Renal cortical epithelial cell (primary cell): ENCODE measurements around the gene PTGDS. TPM values are rescaled to one million over a fixed set of nuclear protein-coding genes. Genes with fewer than 3 reads are reported as not detected.
"Not testable (repeated sequence)": the region's sequence is repeated elsewhere in the genome, so short reads cannot be mapped to it uniquely, and the experiment has no call there.

Experiments
- DNase-seq: peaks from one replicate; pipeline ENCODE4 v3.0.0-alpha.2; 2011; ENCODE audit warnings: low read depth
- total RNA-seq: library from RNA; depleted of rRNA; stranded (reverse); fragments of >200 nt; gene quantifications from 2 replicates; pipeline ENCODE4 v1.2.3, GENCODE V29; 2014

PTGDS gene
- total RNA-seq, 1 donor from 2014 or later: 0.45 TPM

GRCh38 chr9:136990242-136990911, 13.1 kb downstream of the PTGDS start:
- no peak for DNase-seq

DNA sequence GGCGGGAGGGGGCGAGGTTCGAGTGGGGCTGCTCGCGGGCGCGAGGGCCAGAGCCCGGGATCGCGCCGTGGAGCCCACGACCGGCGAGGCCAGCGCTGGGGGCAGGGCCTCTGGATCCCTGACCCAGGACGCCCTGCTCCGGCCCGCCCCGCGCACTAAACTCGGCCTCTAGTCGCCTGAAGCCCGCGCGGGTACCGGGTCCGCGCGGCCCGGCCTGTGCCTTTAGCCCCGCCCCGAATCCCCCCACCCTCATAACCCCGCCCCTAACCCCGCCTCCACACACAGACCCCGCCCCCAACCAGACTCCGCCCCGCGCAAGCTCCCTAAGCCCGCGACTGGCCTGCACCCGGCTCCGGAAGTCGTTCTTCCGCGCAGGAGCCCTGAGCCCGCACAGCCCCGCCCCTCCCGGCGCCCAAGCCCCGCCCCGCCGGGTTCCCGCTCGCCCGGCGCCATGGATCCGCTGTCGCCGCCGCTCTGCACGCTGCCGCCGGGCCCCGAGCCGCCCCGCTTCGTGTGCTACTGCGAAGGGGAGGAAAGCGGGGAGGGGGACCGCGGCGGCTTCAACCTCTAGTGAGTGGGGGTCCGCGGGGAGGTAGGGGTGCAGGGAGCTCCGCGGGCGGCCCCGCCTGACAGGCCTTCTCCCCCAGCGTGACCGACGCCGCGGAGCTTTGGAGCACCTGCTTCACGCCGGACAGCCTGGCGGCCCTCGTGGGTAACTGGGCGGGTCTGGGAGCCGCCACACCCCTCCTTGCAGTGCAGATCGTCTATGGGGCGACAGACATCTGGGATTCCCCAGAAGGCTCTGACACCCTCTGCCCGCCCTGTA, 14.9 kb downstream of the PTGDS start, which contains the start of gene PAXX:
Gene PAXX (plus strand): TSS at position 430 of the 826 bp plus-strand sequence. CDS start 22 bp downstream, at position 452.
- peak; percentile 69 for DNase-seq

- DNase-seq: no peak
Observed at GRCh38 chr9:136992819-136993369, 15.6 kb downstream of the PTGDS start.

GRCh38 chr9:136994180-136994887, 17.0 kb downstream of the PTGDS start:
- no peak for DNase-seq

DNA sequence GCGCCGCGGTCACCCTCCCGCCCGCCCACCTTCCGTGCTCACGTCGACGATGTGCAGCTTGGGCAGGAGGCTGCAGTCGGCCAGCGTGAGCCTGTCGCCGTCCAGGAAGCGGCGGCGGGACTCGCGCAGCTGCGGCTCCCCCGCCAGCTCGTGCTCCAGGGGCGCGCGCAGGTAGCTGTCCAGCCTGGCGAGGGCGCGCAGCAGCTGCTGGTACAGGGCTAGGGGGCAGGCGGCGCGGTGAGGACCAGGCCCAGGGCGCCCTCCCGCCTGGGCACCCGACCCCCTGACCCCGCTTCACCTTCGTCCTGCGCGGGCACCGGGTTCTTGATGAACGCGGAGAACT, 17.6 kb downstream of the PTGDS start:
- DNase-seq: no peak

GRCh38 chr9:136995362-136995761, 18.1 kb downstream of the PTGDS start:
- DNase-seq: no peak

DNA sequence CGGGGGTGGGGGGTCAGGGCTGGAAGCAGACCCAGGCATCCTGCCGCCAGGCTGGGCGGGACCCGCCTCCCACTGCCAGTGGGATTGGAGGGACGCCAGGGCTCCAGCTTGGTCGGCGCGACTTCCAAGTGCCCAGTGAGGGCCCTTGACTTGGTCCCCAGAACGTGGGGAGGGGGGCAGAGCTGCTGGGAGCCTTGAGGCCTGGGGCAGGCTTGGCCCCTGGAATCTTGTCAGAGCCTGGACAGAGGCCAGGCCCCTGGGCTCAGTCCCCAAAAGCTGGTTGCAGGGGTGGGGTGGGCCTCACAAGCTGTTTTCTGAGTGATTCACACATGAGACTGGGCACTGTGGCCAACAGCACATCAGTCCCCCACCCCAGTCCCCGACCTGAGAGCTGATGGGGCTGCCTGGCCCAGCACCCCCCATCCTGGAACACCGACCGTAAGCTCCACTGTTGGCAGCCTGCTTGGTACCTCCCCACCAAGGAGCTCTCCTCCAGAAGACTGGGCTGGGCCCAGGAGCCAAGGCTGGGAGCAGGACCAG, 18.5 kb downstream of the PTGDS start:
- no peak for DNase-seq

- DNase-seq: no peak
Observed at GRCh38 chr9:136996361-136997292, 19.3 kb downstream of the PTGDS start, which contains the start of gene CLIC3. Gene CLIC3, minus strand, starts transcription at chr9:136996568. Its CDS starts 25 bp downstream, at chr9:136996543.

DNA sequence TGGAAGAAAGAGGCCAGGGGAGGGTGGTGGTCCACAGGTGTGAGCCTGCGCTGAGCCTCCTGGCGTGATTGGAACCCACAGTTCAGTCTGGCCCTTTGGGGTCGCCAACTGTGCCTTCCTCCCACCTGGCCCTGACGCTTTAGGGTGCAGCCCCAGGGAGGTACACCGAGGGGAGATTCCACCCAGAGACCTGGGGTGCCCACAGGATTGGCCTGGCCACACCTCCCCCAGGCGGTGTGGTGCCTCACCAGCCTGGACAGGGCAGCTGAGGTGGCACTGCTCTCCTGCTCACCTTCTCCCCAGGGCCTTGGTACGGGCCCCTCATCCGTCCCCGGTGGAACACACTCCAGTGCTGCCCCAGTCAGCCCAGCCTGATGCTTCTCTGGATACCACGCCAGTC, 20.1 kb downstream of the PTGDS start:
- no peak for DNase-seq

DNA sequence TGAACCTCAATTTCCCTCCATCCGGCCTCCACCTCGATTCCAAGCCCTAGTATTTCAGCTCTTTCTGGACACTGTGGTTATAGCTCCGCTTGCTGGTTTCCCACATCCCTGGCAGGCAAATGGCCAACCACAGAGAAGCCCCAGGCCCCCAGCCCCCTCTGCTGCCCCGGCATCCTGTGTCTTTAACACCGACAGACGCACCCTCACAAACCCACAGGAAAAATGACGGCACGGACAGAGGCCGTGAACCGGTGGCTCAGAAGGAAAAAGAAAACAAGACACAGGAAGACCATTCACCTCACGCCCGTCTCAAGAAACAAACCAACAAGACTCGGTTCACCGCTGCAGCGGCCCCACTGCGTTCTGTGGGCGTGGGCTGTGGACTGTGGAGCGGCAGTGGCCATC, 20.5 kb downstream of the PTGDS start:
- DNase-seq: peak; percentile 18

DNA sequence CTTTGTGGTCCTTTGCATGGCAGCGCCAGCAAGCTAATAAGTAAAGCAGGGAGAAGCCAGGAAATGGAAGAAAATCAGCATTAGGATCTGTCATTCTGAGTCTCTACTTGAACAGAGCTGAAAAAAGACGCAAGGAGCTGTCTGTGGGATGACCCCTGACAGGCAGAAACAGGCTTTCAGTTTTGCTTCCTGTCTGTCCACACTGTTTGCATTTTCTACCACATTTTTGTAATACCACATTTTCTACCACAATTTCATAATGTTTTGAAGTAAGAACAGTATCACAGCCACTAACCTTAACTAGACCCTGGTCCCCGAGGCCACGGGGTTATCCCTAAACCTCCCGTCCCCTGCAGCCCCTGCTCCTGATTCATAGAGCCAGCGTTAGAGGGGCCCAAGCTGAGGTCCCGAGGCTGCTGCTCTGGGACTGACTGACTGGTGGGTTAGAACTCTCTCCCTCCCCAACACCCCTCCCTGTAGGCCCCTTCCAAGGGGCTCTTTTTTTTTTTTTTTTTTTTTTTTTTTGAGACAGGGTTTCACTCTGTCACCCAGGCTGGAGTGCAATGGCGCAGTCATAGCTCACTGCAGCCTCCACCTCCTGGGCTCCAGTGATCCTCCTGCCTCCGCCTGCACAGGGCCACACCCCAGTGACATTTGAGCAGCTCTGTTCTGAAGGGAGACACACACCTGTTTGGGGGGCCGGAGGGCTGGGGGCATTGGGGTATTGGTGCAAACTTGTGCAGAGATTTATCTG, 23.1 kb downstream of the PTGDS start:
- peak; percentile 18 for DNase-seq

DNA sequence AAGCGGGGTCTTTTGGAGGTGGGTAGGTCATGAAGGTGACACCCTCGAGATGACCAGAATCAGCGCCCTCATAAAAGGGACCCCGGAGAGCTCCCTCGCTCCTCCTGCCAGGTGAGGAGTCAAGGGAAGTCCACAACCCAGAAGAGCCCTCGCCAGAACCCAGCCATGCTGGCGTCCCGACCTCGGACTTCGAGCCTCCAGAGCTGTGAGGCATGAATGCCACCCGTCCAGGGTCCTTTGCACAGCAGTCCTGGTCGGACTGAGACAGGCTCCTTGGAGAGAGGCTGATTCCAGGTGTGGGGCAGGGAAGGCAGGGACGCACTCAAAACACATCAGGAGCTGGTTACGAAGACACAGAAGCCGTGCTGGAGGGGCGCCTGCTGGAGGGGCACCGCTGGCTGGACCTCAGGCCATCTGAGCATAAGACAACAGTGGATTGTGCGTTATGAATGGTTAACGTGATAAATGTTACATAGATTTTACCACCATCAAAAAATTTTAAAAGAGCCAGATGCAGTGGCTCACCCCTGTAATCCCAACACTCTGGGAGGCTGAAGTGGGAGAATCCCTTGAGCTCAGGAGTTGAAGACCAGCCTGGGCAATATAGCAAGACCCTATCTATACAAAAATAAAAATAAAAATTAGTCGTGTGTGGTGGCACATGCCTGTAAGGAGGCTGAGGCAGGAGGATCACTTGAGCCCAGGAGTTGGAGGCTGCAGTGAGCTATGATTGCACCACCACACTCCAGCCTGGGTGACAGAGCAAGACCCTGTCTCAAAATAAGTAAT, 24.7 kb downstream of the PTGDS start:
- no peak for DNase-seq

DNA sequence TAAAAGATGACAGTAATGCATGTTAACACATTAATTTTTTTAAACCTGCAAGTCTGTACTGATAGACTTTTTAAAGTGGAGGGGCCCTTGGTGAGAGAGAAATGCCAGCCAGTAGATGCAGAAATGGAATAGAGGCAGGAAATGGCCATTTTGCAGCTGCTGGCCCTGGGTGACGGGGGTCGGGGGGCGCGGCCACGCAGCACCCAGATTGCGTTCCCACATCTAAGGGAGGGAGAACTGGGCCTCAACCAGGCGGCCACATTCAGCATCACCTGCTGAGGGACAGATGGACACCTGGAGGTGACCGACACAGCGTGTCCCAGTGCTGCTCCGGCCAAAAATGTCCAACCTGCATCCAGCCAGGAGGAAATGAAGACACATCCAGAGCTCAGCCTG, 25.3 kb downstream of the PTGDS start:
- DNase-seq: no peak

- not testable (repeated sequence) for DNase-seq
Observed at GRCh38 chr9:137004285-137004684, 27.0 kb downstream of the PTGDS start.

GRCh38 chr9:137006116-137007003, 29.1 kb downstream of the PTGDS start:
- no peak for DNase-seq

DNA sequence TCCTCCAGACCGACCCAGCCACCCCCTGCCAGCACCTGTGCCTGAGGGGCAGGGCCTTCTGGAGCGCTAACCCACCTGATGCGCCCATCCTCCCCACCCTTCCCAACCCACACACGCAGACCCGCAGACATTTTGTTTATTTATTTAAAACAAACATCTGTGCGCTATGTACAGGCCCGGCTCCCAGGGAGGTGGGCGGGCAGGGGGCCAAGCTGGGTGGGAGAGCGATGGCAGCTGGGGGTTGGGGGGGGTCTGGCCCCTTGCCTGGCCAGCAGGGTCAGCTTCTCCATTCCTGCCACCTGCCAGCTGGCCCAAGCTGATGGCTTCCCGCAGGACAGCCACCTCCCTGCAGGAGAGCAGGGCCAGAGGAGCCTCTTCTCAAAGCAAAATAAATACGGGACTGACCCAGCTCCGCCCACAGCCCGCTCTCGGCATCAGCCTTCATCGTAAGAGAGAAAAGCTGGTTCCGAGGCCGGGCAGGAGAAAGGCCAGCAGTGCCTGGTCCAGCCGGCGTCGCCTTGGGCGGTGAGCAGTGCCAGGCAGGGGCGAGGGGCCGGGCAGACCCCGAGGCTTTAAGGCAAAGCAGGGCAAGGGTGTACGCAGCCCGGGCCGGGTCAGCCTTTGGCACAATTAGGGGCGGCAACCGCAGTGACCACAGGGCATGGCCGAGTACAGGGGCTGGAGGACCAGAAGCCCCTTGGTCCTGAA, 30.0 kb downstream of the PTGDS start:
- no peak for DNase-seq

DNA sequence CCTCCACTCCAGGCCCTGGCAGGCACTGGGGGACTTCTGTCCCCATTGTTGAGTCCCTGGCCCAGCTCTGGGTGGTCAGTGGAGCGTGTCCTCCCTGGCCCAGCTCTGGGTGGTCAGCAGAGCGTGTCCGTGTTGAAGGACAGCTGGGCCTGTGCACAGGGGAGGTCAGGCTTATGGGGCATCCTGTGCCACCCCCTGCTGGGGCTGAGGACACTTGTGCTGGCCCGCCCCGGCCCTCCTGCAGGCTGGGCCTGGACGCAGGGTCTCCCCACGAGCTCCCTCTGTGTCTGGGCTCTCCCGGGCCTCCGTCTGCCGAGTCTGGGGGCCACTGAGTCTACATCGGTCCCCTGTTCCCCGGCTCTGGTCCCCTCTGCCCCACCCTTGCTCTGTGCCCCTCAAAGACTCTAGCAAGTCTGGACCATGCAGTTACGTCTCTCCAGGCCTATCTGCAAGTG, 30.5 kb downstream of the PTGDS start:
- no peak for DNase-seq
